ENCODE results near the gene ABHD17C. TPM values are rescaled to one million over a fixed set of nuclear protein-coding genes. Genes with fewer than 3 reads are reported as not detected.
"Not testable (repeated sequence)": the region's sequence is repeated elsewhere in the genome, so short reads cannot be mapped to it uniquely, and the experiment has no call there.

The ABHD17C gene
- total and polyA plus RNA-seq, 4 donors: 1.2 to 9.6 (median 6.2) TPM

DNA sequence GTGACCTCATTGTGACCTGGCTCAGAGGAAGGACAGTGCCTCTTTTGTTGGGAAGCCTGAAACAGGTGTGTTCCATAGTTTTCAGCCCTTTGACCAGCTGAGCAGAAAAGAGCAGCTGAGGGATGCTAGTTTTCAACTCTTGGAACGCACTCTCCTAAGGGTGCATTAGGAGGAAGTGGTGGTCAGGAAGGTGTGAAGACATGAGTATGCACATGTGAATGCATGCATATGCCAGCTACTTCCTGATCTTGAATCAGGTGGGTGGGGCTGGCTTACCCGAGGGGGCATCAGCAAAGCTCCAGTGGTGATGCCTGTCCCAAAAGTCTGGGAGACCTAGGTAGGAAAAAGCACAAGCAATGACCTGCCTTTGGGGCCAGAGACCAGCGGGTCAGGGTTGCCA is 60.8 kb downstream of the ABHD17C start:
- no peaks in the 10 kb centered on the region for H3K27me3 ChIP-seq (ENCODE audit: control insufficient read depth in 1 of 2, insufficient read depth in 2 of 2, low read length in 1 of 2)
- no peaks in the 10 kb centered on the region for H3K4me1 ChIP-seq (ENCODE audit: control insufficient read depth in 1 of 2, insufficient read depth in 2 of 2, low read length in 2 of 2)
- H3K9me3 ChIP-seq (ENCODE audit: control insufficient read depth, low read length): no peaks in the 10 kb centered on the region
- intact Hi-C loops (cut with DNase I): no loop called here
- H3K36me3 ChIP-seq (ENCODE audit: control insufficient read depth in 1 of 2, insufficient read depth in 2 of 2, low read length in 1 of 2): peaks cover 1 to 4% of the 10 kb centered on the region in 2 donors
- H3K4me3 ChIP-seq (ENCODE audit: low read length in 2 of 2): no peak overlapping the region
- DNase-seq: no peak
- 78 to 88% methylated on average over 3 of the region's 3 CpGs for WGBS, 2 donors
- H3K27ac ChIP-seq (ENCODE audit: low read depth in 1 of 2, low read length in 2 of 2): no peak overlapping the region
- no peak for ATAC-seq (ENCODE audit: low FRiP score)

DNA sequence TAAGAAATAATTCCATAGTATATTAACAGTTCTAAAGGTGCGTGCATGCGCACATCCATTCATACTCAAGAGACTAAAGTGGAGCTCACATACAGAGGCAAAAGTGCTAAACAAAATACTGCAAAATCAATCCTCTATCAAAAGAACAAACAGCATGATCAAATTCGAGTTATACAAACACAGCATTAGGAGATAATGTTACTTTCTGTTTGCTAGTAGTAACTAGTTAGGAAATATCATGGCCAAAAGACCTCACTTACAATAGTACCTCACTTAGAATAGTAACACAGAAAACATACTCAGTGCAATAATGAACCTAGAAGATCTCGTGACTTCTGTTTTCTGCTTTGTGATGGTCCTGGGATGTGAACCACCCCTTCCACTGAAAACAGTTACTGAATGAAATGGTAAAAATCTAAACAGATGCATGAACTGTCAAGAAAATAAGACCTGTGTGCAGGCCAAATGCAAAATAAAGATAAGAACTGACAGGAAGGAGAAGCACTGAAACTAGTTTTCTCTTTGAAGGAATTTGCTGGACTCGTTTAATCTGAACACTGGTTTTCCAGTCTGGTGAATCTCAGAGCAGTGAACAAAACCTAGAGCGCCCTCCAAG is 63.1 kb downstream of the ABHD17C start:
- WGBS, 2 donors: 84 to 90% methylated on average over 6 of the region's 6 CpGs
- intact Hi-C loops (cut with DNase I): no loop called here
- ATAC-seq (ENCODE audit: low FRiP score): no peak

DNA sequence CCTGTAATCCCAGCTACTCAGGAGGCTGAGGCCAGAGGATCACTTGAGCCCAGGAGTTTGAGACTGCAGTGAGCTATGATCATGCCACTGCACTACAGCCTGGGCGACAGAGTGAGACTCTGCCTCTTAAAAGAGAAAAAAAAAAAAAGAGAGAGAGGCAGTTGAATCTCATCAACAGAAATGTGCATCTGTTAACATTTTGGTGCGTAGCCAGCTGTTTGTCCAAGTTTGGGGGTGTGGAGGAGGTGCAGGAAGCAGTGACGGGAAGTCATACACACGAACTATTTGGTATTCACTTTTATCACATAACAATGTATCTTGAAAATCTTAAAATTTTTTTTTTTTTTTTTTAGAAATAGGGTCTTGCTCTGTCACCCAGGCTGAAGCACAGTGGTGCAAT is 65.8 kb downstream of the ABHD17C start:
- intact Hi-C loops (cut with DNase I): no loop called here
- WGBS, 2 donors: 65 to 66% methylated on average over 4 of the region's 4 CpGs
- Histone ChIP-seq H3K9me3 (ENCODE audit: control insufficient read depth, low read length) (no peaks in the 10 kb centered on the region), H3K27me3 (ENCODE audit: control insufficient read depth in 1 of 2, insufficient read depth in 2 of 2, low read length in 1 of 2) (no peaks in the 10 kb centered on the region), H3K36me3 (ENCODE audit: control insufficient read depth in 1 of 2, insufficient read depth in 2 of 2, low read length in 1 of 2) (no peaks in the 10 kb centered on the region), H3K4me1 (ENCODE audit: control insufficient read depth in 1 of 2, insufficient read depth in 2 of 2, low read length in 2 of 2) (no peaks in the 10 kb centered on the region), H3K4me3 (ENCODE audit: low read length in 2 of 2) (no peak overlapping the region), H3K27ac (ENCODE audit: low read depth in 1 of 2, low read length in 2 of 2) (no peak overlapping the region)
- no peak for ATAC-seq (ENCODE audit: low FRiP score)
- no peak for DNase-seq

More for the DNA sequence above, 63.1 kb downstream of the ABHD17C start:
- Histone ChIP-seq H3K4me3 (ENCODE audit: low read length in 2 of 2) (no peak overlapping the region), H3K27me3 (ENCODE audit: control insufficient read depth in 1 of 2, insufficient read depth in 2 of 2, low read length in 1 of 2) (no peaks in the 10 kb centered on the region), H3K36me3 (ENCODE audit: control insufficient read depth in 1 of 2, insufficient read depth in 2 of 2, low read length in 1 of 2) (peaks cover 1 to 4% of the 10 kb centered on the region in 2 donors), H3K27ac (ENCODE audit: low read depth in 1 of 2, low read length in 2 of 2) (no peak overlapping the region), H3K9me3 (ENCODE audit: control insufficient read depth, low read length) (no peaks in the 10 kb centered on the region), H3K4me1 (ENCODE audit: control insufficient read depth in 1 of 2, insufficient read depth in 2 of 2, low read length in 2 of 2) (no peaks in the 10 kb centered on the region)
- DNase-seq: no peak

DNA sequence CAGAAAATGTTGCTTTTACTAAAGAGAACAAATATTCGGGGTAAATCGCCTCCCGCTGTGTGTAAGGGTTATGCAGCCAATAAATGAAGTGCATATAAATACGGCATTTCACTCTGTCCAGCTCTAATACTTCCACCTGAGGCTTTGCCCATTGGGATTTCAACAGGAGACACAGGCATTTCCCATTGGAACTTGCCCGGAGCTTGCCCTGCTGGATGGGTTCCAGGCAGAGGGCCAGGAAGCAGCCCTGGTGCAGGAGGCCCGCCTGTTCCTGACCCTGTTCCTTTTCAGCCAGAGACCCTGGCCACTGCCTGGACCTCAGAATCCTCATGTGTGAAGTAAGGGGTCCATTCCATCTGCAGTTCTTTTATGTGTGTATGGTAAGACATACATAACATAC is 66.6 kb downstream of the ABHD17C start:
- intact Hi-C loops (cut with DNase I): no loop called here
- ATAC-seq (ENCODE audit: low FRiP score) (no peak), DNase-seq (no peak)
- WGBS, 2 donors: 87 to 93% methylated on average over 6 of the region's 6 CpGs
- Histone ChIP-seq H3K27me3 (ENCODE audit: control insufficient read depth in 1 of 2, insufficient read depth in 2 of 2, low read length in 1 of 2) (no peaks in the 10 kb centered on the region), H3K4me1 (ENCODE audit: control insufficient read depth in 1 of 2, insufficient read depth in 2 of 2, low read length in 2 of 2) (no peaks in the 10 kb centered on the region), H3K4me3 (ENCODE audit: low read length in 2 of 2) (no peak overlapping the region), H3K27ac (ENCODE audit: low read depth in 1 of 2, low read length in 2 of 2) (no peak overlapping the region), H3K9me3 (ENCODE audit: control insufficient read depth, low read length) (no peaks in the 10 kb centered on the region), H3K36me3 (ENCODE audit: control insufficient read depth in 1 of 2, insufficient read depth in 2 of 2, low read length in 1 of 2) (no peaks in the 10 kb centered on the region)

DNA sequence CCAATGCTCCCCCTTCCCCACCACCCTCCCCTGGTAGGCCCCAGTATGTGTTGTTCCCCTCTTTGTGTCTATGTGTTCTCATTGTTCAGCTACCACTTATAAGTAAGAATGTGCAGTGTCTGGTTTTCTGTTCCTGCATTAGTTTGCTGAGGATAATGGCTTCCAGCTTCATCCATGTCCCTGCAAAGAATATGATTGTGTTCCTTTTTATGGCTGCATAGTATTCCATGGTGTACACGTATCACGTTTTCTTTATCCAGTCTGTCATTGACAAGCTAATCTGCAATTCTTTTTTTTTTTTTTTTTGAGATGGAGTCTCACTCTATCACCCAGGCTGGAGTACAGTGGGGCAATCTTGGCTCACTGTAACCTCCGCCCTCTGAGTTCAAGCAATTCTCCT is 68.1 kb downstream of the ABHD17C start:
- intact Hi-C loops (cut with DNase I); ATAC-seq (ENCODE audit: low FRiP score); H3K36me3 ChIP-seq (ENCODE audit: control insufficient read depth in 1 of 2, insufficient read depth in 2 of 2, low read length in 1 of 2); H3K4me1 ChIP-seq (ENCODE audit: control insufficient read depth in 1 of 2, insufficient read depth in 2 of 2, low read length in 2 of 2); H3K27me3 ChIP-seq (ENCODE audit: control insufficient read depth in 1 of 2, insufficient read depth in 2 of 2, low read length in 1 of 2); H3K4me3 ChIP-seq (ENCODE audit: low read length in 2 of 2); H3K9me3 ChIP-seq (ENCODE audit: control insufficient read depth, low read length); H3K27ac ChIP-seq (ENCODE audit: low read depth in 1 of 2, low read length in 2 of 2); DNase-seq: not testable (repeated sequence)
- 91 to 97% methylated on average over 3 of the region's 3 CpGs for WGBS, 2 donors

DNA sequence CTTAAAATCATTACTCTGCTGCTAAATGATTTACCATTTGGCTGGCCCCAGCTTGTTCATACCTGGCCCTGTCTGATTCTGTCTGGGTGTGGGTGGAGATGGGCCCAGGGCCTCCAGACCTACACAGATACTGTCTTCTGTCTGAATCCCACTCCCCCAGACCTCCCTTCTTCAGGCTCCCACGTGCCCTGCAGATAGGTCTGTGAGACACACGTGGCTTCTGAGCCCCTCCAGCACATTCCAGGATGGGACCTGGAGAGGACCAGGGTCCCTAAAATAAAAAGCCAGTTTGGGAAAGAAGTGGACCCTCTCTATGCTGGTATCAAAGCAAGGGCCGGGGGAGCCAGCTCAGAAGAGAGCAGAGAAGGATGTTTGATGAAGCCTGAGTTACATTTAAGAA is 69.4 kb downstream of the ABHD17C start:
- H3K4me3 ChIP-seq (ENCODE audit: low read length in 2 of 2): no peak overlapping the region
- no peak for ATAC-seq (ENCODE audit: low FRiP score)
- no peaks in the 10 kb centered on the region for H3K9me3 ChIP-seq (ENCODE audit: control insufficient read depth, low read length)
- H3K27ac ChIP-seq (ENCODE audit: low read depth in 1 of 2, low read length in 2 of 2): no peak overlapping the region
- no peaks in the 10 kb centered on the region for H3K27me3 ChIP-seq (ENCODE audit: control insufficient read depth in 1 of 2, insufficient read depth in 2 of 2, low read length in 1 of 2)
- 73 to 74% methylated on average over 3 of the region's 3 CpGs for WGBS, 2 donors
- DNase-seq: no peak
- H3K4me1 ChIP-seq (ENCODE audit: control insufficient read depth in 1 of 2, insufficient read depth in 2 of 2, low read length in 2 of 2): no peaks in the 10 kb centered on the region
- intact Hi-C loops (cut with DNase I): no loop called here
- H3K36me3 ChIP-seq (ENCODE audit: control insufficient read depth in 1 of 2, insufficient read depth in 2 of 2, low read length in 1 of 2): no peaks in the 10 kb centered on the region

DNA sequence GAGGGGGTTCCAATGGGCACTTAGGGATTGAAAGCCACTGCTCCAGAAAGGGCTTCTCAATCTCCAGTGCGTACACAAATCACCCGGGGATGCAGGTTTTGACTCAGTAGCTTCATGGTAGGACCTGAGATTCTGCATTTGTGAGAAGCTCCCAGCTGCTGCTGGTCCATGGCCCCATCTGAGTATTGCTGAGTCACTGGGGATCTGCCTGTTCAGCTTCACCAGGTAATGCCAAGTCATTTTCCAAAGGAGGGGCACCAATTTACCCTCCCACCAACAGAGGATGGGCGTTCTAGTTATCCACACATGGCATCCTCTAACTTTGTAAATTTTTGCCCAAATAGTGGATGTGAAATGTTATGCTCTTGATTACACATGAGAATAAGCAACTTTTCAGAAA is 71.2 kb downstream of the ABHD17C start:
- Histone ChIP-seq H3K4me3 (ENCODE audit: low read length in 2 of 2) (no peak overlapping the region), H3K4me1 (ENCODE audit: control insufficient read depth in 1 of 2, insufficient read depth in 2 of 2, low read length in 2 of 2) (no peaks in the 10 kb centered on the region), H3K27me3 (ENCODE audit: control insufficient read depth in 1 of 2, insufficient read depth in 2 of 2, low read length in 1 of 2) (no peaks in the 10 kb centered on the region), H3K27ac (ENCODE audit: low read depth in 1 of 2, low read length in 2 of 2) (no peak overlapping the region), H3K9me3 (ENCODE audit: control insufficient read depth, low read length) (no peaks in the 10 kb centered on the region), H3K36me3 (ENCODE audit: control insufficient read depth in 1 of 2, insufficient read depth in 2 of 2, low read length in 1 of 2) (no peaks in the 10 kb centered on the region)
- intact Hi-C loops (cut with DNase I): no loop called here
- WGBS, 2 donors: 92 to 95% methylated on average over 3 of the region's 3 CpGs
- ATAC-seq (ENCODE audit: low FRiP score) (no peak), DNase-seq (no peak)

DNA sequence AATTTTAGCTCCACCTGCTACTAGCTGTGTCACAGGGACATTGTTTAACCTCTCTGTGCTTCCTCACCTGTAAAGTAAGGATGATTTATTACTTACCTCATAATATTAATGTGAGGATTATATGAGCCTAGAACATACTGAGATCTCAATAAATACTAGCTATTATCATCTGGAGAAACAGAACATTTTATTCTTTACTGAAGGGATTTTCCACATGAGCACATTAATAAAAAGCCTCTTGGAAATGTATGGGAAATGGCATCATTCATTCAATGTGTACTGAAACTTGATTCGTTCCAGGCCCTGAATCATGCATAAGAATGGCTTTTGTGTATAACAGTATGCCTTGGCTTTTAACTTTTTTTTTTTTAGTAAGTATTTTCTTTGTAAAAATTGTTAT is 73.0 kb downstream of the ABHD17C start:
- no peaks in the 10 kb centered on the region for H3K36me3 ChIP-seq (ENCODE audit: control insufficient read depth in 1 of 2, insufficient read depth in 2 of 2, low read length in 1 of 2)
- no peaks in the 10 kb centered on the region for H3K9me3 ChIP-seq (ENCODE audit: control insufficient read depth, low read length)
- no peaks in the 10 kb centered on the region for H3K27me3 ChIP-seq (ENCODE audit: control insufficient read depth in 1 of 2, insufficient read depth in 2 of 2, low read length in 1 of 2)
- 82 to 83% methylated on average over 1 of the region's 1 CpG for WGBS, 2 donors
- ATAC-seq (ENCODE audit: low FRiP score) (no peak), DNase-seq (no peak)
- no peak overlapping the region for H3K4me3 ChIP-seq (ENCODE audit: low read length in 2 of 2)
- H3K4me1 ChIP-seq (ENCODE audit: control insufficient read depth in 1 of 2, insufficient read depth in 2 of 2, low read length in 2 of 2): no peaks in the 10 kb centered on the region
- intact Hi-C loops (cut with DNase I): no loop called here
- no peak overlapping the region for H3K27ac ChIP-seq (ENCODE audit: low read depth in 1 of 2, low read length in 2 of 2)

DNA sequence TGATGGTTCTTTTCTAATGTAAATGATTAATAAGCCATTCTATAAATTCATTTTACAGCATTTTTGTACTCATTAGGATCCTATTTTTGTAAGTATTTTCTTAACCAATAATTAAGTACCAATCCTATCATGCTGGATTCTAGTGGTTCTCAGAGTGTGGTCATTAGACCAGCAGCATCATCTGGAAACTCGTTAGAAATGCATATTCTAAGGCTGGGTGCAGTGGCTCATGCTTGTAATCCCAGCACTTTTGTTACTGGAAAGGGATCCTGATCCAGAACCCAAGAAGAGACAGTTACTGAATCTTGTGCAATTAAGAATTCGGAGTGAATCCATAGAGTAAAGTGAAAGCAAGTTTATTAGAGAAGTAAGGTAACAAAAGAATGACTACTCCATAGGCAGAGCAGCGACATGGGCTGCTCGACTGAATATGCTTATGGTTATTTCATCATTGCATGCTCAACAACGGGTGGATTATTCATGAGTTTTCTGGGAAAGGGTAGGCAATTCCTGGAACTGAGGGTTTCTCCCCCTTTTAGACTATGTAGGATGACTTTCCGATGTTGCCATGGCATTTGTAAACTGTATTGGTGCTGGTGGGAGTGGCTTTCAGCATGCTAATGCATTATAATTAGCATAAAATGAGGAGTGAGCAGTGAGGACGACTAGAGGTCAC is 74.2 kb downstream of the ABHD17C start:
- H3K4me1 ChIP-seq (ENCODE audit: control insufficient read depth in 1 of 2, insufficient read depth in 2 of 2, low read length in 2 of 2): no peaks in the 10 kb centered on the region
- no peak overlapping the region for H3K27ac ChIP-seq (ENCODE audit: low read depth in 1 of 2, low read length in 2 of 2)
- intact Hi-C loops (cut with DNase I): no loop called here
- H3K9me3 ChIP-seq (ENCODE audit: control insufficient read depth, low read length): no peaks in the 10 kb centered on the region
- no peak overlapping the region for H3K4me3 ChIP-seq (ENCODE audit: low read length in 2 of 2)
- H3K36me3 ChIP-seq (ENCODE audit: control insufficient read depth in 1 of 2, insufficient read depth in 2 of 2, low read length in 1 of 2): no peaks in the 10 kb centered on the region
- H3K27me3 ChIP-seq (ENCODE audit: control insufficient read depth in 1 of 2, insufficient read depth in 2 of 2, low read length in 1 of 2): no peaks in the 10 kb centered on the region
- no peak for ATAC-seq (ENCODE audit: low FRiP score)
- WGBS, 2 donors: 82 to 88% methylated on average over 7 of the region's 7 CpGs
- DNase-seq: no peak

Data from aorta (tissue), 5 donors.